B cell (primary cell): ENCODE data around the gene PHF21A. TPM values are rescaled to one million over a fixed set of nuclear protein-coding genes. Genes with fewer than 3 reads are reported as not detected.
A peak's percentile ranks its signal among the peaks of the same experiment; 100 is the strongest.

Source experiments
- ATAC-seq: fragments of 200-7000 bp; cut with Tn5 transposase; one replicate; pipeline ENCODE4 v1.10.0; 2021; ENCODE audit warnings: low read depth, mild to moderate bottlenecking, moderate number of reproducible peaks, moderate library complexity
- CTCF ChIA-PET: fragments of 350-600 bp; sonication (Branson Sonifier 250); formaldehyde crosslinking; loops from one replicate; lab custom pipeline; 2021; ENCODE audit warnings: antibody characterized with exemption, inconsistent platforms; lab: Charles Lee
- POLR2A ChIA-PET: fragments of 350-600 bp; sonication (Branson Sonifier 250); formaldehyde crosslinking; loops from one replicate; lab custom pipeline; 2021; ENCODE audit warnings: antibody characterized with exemption; lab: Charles Lee
- DNase-seq: peaks from one replicate; pipeline ENCODE4 v3.0.0; 2013
- H2AFZ ChIP-seq: 2 replicates; pipeline ENCODE4 v1.6.1; 2012; ENCODE audit warnings: mild to moderate bottlenecking, low read depth, low read length; ENCODE audit not compliant: insufficient read depth, poor library complexity, severe bottlenecking
- H3K27ac ChIP-seq, 2 donors: 1 replicate in 1 of 2; 2 replicates in 1 of 2; pipeline ENCODE4 v1.5.1; 2012 to 2013; ENCODE audit warnings: low read length in 2 of 2, mild to moderate bottlenecking in 2 of 2, moderate library complexity in 1 of 2
- H3K27me3 ChIP-seq, 4 experiments: fragments of 200-600 bp in 1 of 4; sonication (generic) in 1 of 4; replicated peaks in 1 of 4; 1 replicate in 2 of 4; 2 replicates in 2 of 4; pipeline versions ENCODE4 v1.6.1 to v1.7.0; 2013 to 2016; ENCODE audit warnings: low read length in 3 of 4, mild to moderate bottlenecking in 2 of 4, mixed read lengths in 1 of 4, moderate library complexity in 1 of 4; ENCODE audit not compliant: insufficient read depth in 4 of 4, control insufficient read depth in 3 of 4; ENCODE audit errors: control extremely low read depth in 1 of 4
- H3K36me3 ChIP-seq, 2 experiments: replicated peaks in 1 of 2; 1 replicate in 1 of 2; 2 replicates in 1 of 2; pipeline versions ENCODE4 v1.6.1 to v1.7.1; 2013; ENCODE audit warnings: low read length in 1 of 2; ENCODE audit not compliant: insufficient read depth in 2 of 2, control insufficient read depth in 1 of 2; ENCODE audit errors: control extremely low read depth in 1 of 2, extremely low read depth in 1 of 2
- H3K4me1 ChIP-seq, 2 donors: fragments of 200-600 bp in 1 of 2; sonication (generic) in 1 of 2; 1 replicate in 1 of 2; 2 replicates in 1 of 2; pipeline versions ENCODE4 v1.5.1 to v1.6.1; 2013 to 2017; ENCODE audit warnings: low read length in 2 of 2; ENCODE audit not compliant: control insufficient read depth in 2 of 2, insufficient read depth in 2 of 2
- H3K4me2 ChIP-seq: replicated peaks from 2 replicates; pipeline ENCODE3; 2012; ENCODE audit warnings: mild to moderate bottlenecking, low read depth, low read length; ENCODE audit not compliant: poor library complexity, severe bottlenecking
- H3K4me3 ChIP-seq, 5 experiments: fragments of 200-600 bp in 1 of 5; sonication (generic) in 1 of 5; 1 replicate in 3 of 5; 2 replicates in 2 of 5; pipeline versions ENCODE4 v1.5.1 to v1.7.0; 2011 to 2016; ENCODE audit warnings: low read length in 4 of 5, mild to moderate bottlenecking in 4 of 5, low read depth in 2 of 5, control low read depth in 1 of 5, moderate library complexity in 1 of 5; ENCODE audit not compliant: insufficient read depth in 1 of 5; ENCODE audit errors: control extremely low read depth in 1 of 5, extremely low read depth in 1 of 5
- H3K79me2 ChIP-seq: fragments of 200-600 bp; sonication (generic); one replicate; pipeline ENCODE4 v1.6.0; 2016; ENCODE audit warnings: low read length; ENCODE audit not compliant: control insufficient read depth, insufficient read depth
- H3K9ac ChIP-seq: fragments of 200-600 bp; sonication (generic); 2 replicates; pipeline ENCODE4 v1.6.1; 2017; ENCODE audit warnings: mild to moderate bottlenecking, low read length, moderate library complexity
- H3K9me3 ChIP-seq, 3 donors: one replicate each; pipeline versions ENCODE4 v1.6.1 to v1.7.1; 2013; ENCODE audit warnings: low read length in 2 of 3; ENCODE audit not compliant: control insufficient read depth in 2 of 3, insufficient read depth in 1 of 3; ENCODE audit errors: control extremely low read depth in 1 of 3
- H4K20me1 ChIP-seq: 2 replicates; pipeline ENCODE4 v1.6.0; 2012; ENCODE audit warnings: mild to moderate bottlenecking, low read length; ENCODE audit not compliant: insufficient read depth, control insufficient read depth, poor library complexity, severe bottlenecking
- H3K27ac Mint-ChIP-seq: one replicate; pipeline ENCODE4 v1.8.0; 2021; ENCODE audit warnings: mixed read lengths
- H3K27me3 Mint-ChIP-seq: one replicate; pipeline ENCODE4 v1.8.0; 2021; ENCODE audit warnings: mixed read lengths
- H3K4me1 Mint-ChIP-seq: one replicate; pipeline ENCODE4 v1.8.0; 2021; ENCODE audit warnings: mixed read lengths
- H3K4me3 Mint-ChIP-seq: one replicate; pipeline ENCODE4 v1.8.0; 2021; ENCODE audit warnings: mixed read lengths
- H3K9me3 Mint-ChIP-seq: one replicate; pipeline ENCODE4 v1.8.0; 2022; ENCODE audit warnings: mixed read lengths; ENCODE audit not compliant: insufficient read depth
- EZH2 ChIP-seq: IDR thresholded peaks from 2 replicates; pipeline ENCODE4 v1.6.1; 2012; ENCODE audit warnings: borderline replicate concordance, low read depth, mild to moderate bottlenecking, moderate library complexity, low read length; ENCODE audit not compliant: insufficient read depth, poor library complexity, severe bottlenecking
- WGBS: methylation state at CpG from one replicate; pipeline ENCODE4 v1.1.5; 2013; ENCODE audit warnings: missing lambda C conversion rate; ENCODE audit not compliant: insufficient coverage; 5-methylcytosine and 5-hydroxymethylcytosine counted together
- intact Hi-C: fragments of 100-400 bp; cut with micrococcal nuclease; formaldehyde crosslinking; loops from one replicate; pipeline ENCODE4 v1.10.0; 2022
- polyA plus RNA-seq: library from polyadenylated mRNA; depleted of rRNA; stranded (reverse); fragments of >200 nt; gene quantifications from 2 replicates; pipeline ENCODE4 v1.2.3, GENCODE V29; 2012
- total RNA-seq, 2 donors: library from RNA; stranded (reverse); fragments of 120-200 nt in 1 of 2; gene quantifications; 1 replicate in 1 of 2; 2 replicates in 1 of 2; pipeline versions ENCODE4 v1.2.3 to v1.2.4, GENCODE V29; 2013 to 2022
- TF ChIP-seq, protein P1 (sequence below): fragments of 200-600 bp; IDR thresholded peaks from one replicate; pipeline ENCODE4 v1.8.0; 2022; ENCODE audit warnings: antibody characterized with exemption, mild to moderate bottlenecking

PHF21A gene
- total and polyA plus RNA-seq, 2 donors (not counting 1 experiment from before 2014, with no cell fraction given), result 41.9 to 103 TPM

DNA sequence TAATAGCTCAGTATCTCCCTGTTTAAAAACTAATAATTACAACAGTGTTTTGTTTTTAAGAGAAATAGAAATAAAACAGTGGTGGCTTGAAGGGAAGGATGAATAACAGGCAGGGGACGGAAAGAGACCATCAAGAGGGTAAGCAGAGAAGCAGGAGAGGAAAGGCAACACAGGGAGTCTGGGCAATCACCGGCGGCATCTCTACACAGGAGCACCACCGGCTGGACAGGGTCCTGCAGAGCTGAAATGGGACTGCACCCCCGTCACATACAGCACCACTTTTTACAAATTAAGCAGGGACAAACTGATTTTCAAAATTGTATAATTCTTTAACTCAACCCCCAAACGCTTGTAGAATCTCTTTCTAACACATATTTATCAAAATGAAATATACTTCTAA, 18.4 kb downstream of the PHF21A start:
- Histone ChIP-seq H3K4me3 (no peak overlapping the region), H3K4me2 (no peak overlapping the region), H4K20me1 (peaks cover 40% of the 10 kb centered on the region), H3K27ac (no peak overlapping the region), H3K9me3 (no peaks in the 10 kb centered on the region), H2AFZ (no peak overlapping the region), H3K27me3 (no peaks in the 10 kb centered on the region), H3K9ac (no peak overlapping the region), H3K36me3 (no peaks in the 10 kb centered on the region), H3K79me2 (peaks cover 94% of the 10 kb centered on the region), H3K4me1 (peaks cover 14 to 24% of the 10 kb centered on the region in 2 donors)
- DNase-seq, result no peak
- POLR2A ChIA-PET, result interaction anchor here (0.9 kb wide), 1 partner anchor 11 kb away, joined by 5 read pairs; no protein-coding TSS in a partner anchor
- Mint-ChIP-seq H3K27me3 (no peaks in the 10 kb centered on the region), H3K27ac (no peak overlapping the region), H3K4me3 (no peak overlapping the region), H3K9me3 (no peaks in the 10 kb centered on the region), H3K4me1 (peaks cover 46% of the 10 kb centered on the region)
- no peak for TF ChIP-seq EZH2
- TF ChIP-seq, protein P1, sequence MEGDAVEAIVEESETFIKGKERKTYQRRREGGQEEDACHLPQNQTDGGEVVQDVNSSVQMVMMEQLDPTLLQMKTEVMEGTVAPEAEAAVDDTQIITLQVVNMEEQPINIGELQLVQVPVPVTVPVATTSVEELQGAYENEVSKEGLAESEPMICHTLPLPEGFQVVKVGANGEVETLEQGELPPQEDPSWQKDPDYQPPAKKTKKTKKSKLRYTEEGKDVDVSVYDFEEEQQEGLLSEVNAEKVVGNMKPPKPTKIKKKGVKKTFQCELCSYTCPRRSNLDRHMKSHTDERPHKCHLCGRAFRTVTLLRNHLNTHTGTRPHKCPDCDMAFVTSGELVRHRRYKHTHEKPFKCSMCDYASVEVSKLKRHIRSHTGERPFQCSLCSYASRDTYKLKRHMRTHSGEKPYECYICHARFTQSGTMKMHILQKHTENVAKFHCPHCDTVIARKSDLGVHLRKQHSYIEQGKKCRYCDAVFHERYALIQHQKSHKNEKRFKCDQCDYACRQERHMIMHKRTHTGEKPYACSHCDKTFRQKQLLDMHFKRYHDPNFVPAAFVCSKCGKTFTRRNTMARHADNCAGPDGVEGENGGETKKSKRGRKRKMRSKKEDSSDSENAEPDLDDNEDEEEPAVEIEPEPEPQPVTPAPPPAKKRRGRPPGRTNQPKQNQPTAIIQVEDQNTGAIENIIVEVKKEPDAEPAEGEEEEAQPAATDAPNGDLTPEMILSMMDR, result no peak
- WGBS, result 97% methylated on average over 5 of the region's 6 CpGs
- no peak for ATAC-seq
- CTCF ChIA-PET, result no interaction called here
- intact Hi-C loops, result no loop called here

DNA sequence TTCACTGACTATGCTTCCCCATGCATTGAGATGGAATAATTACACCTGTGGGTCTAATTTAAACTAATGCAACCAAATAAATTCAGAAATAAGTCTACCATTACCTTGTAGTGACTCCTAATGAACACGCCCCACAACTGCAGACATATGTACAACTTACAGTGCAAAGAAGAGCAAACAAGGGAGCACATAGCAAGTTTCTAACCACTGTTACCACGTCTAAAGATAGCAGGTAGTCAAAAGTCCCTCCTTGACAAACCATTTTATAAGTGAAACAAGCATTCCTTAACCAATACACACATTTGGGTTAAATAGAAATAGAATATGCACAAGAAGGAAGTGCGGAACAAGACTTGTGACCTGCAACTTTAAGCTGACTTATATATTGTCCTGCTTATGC, 20.6 kb downstream of the PHF21A start:
- H2AFZ ChIP-seq, result no peak overlapping the region
- H3K27me3 Mint-ChIP-seq, result no peaks in the 10 kb centered on the region
- DNase-seq (no peak), ATAC-seq (no peak)
- H3K36me3 ChIP-seq, result no peaks in the 10 kb centered on the region
- intact Hi-C loops, result no loop called here
- no peaks in the 10 kb centered on the region for H3K9me3 Mint-ChIP-seq
- H3K79me2 ChIP-seq, result peaks cover 95% of the 10 kb centered on the region
- POLR2A ChIA-PET, result no interaction called here
- WGBS, result 88% methylated on average over 1 of the region's 3 CpGs
- H3K4me2 ChIP-seq, result peak overlapping the region; percentile 65
- H3K27ac Mint-ChIP-seq, result no peak overlapping the region
- peaks cover 14 to 24% of the 10 kb centered on the region in 2 donors for H3K4me1 ChIP-seq
- peak overlapping the region; percentile 24 for H3K9ac ChIP-seq
- no peaks in the 10 kb centered on the region for H3K27me3 ChIP-seq
- TF ChIP-seq, protein P1, result no peak
- TF ChIP-seq EZH2, result no peak
- peaks cover 61% of the 10 kb centered on the region for H4K20me1 ChIP-seq
- CTCF ChIA-PET, result interaction anchor here (0.6 kb wide), 1 partner anchor 16 kb away, joined by 4 read pairs; no protein-coding TSS in a partner anchor
- H3K4me1 Mint-ChIP-seq, result peaks cover 53% of the 10 kb centered on the region
- H3K9me3 ChIP-seq, result no peaks in the 10 kb centered on the region
- H3K4me3 ChIP-seq, result peak overlapping the region in 1 of 5 experiments; percentile 21
- H3K4me3 Mint-ChIP-seq, result peak overlapping the region; percentile 52
- H3K27ac ChIP-seq, result peak overlapping the region in 1 of 2 donors; percentile 2
